Measurements from ENCODE around the gene LRRC27.

The LRRC27 gene

DNA sequence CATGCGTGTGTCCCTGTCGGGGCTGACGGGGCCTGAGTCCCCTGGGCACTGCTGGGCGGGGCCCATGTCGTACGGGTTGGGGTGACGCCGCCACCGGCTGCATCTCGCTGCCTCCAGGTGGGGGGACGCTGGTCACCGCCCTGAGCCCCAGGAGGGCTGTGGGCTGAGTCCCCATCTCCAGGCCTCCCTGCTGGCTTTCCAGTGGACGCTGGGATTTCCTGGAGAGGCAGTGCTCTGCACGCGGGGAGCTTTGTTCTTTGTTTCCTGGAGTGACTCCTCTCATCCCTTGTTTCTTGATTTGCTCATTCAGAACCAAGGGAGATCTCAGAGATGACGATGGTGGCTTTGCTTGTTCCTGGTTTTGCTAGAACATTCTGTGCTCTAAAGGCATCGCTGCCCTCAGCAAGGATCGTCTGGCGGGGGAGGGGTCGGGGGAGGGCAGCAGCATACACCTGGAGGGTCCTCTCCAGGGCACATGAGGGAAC, 86.0 kb downstream of the LRRC27 start:
- no peak for DNase-seq

DNA sequence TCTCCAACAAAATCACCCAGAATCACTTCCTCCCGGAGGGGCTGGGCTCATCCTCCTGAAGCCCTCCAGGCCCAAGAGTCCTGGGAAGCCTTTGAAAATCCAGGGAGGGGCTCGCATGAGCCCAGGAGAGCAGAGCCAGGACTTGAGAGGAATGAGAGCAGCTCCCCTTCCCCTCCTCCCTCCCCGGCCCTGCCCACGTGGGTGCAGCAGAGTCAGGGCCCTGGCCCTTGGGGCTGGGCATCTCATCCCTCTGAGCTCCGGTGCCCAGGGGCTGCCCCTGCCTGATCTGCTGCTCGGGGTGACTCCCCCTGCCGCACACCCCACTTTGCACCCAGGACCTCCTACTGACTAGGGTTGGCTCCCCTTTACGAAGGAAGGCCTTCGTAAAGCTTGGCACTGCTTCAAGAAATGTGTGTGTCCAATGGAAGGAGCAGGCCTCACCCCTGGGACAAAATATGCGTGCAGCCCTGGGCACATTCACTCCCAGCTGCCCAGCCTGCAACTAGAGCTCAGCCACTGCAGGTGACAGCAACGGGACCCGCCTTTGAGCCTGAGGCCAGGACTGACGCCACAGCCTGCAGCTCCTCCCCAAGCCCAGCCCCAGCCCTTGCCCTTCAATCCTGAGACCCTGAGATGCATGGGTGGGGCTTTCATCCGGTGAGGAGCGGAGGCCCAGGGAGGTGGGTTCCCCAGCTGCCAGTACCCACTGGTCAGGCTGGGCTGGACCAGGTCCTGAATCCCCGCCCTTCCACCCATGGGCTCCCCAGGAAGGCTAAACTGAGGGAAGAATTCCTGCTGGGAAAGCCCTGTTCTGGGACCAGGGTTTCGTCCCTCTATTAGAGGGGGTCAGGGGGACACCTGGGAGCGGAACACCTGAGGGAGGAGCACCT, 86.8 kb downstream of the LRRC27 start:
- no peak for DNase-seq

DNA sequence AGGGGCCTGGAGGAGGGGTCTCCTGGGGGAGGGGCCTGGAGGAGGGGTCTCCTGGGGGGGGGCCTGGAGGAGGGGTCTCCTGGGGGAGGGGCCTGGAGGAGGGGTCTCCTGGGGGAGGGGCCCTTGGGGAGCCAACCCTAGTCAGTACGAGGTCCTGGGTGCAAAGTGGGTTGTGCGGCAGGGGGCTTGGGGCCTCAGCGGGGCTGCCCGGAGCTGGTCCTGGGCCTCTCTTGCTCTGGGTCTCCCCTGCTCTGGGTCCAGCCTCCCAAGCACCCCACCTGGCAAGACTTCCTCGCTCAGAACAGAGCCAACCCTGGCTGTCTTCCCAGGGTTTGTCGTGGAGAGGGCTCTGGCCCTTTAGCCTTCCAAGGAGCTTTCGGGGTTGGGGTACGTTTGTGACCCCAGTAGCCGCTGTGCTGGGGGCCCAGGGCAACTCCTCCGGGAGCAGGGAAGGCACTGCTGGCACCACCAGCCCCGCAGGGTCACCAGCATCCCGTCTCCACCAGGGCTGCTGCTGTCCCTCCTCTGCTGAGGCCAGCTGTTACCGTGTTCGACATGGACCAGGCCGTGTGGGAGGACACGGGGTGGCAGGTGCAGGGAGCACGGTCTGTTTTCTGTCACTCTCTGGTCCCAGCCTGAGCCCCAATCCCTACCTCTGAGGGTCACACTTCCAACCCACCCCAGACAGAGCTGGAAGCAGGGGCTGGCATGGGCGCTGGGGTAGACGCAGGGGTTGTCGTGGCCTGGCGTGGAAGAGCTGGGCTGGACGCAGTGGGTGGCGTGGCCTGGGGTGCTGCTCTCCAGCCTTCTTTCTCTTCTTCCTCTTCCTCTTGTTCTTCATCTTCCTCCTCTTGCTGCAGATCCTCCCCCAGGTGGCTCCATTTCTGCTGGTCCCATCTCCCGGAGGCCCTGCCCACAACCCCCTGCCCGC, 87.8 kb downstream of the LRRC27 start:
- no peak for DNase-seq

- no peak for DNase-seq
These were observed 88.5 kb downstream of the LRRC27 start for GRCh38 chr10:132420469-132420980.

GRCh38 chr10:132420981-132421846, 89.2 kb downstream of the LRRC27 start:
- no peak for DNase-seq

GRCh38 chr10:132421847-132422751, 90.1 kb downstream of the LRRC27 start:
- DNase-seq, result peak; percentile 67

GRCh38 chr10:132422903-132423825, 91.2 kb downstream of the LRRC27 start:
- peak; percentile 74 for DNase-seq

GRCh38 chr10:132423966-132424861, 92.2 kb downstream of the LRRC27 start:
- DNase-seq, result peak; percentile 7

DNA sequence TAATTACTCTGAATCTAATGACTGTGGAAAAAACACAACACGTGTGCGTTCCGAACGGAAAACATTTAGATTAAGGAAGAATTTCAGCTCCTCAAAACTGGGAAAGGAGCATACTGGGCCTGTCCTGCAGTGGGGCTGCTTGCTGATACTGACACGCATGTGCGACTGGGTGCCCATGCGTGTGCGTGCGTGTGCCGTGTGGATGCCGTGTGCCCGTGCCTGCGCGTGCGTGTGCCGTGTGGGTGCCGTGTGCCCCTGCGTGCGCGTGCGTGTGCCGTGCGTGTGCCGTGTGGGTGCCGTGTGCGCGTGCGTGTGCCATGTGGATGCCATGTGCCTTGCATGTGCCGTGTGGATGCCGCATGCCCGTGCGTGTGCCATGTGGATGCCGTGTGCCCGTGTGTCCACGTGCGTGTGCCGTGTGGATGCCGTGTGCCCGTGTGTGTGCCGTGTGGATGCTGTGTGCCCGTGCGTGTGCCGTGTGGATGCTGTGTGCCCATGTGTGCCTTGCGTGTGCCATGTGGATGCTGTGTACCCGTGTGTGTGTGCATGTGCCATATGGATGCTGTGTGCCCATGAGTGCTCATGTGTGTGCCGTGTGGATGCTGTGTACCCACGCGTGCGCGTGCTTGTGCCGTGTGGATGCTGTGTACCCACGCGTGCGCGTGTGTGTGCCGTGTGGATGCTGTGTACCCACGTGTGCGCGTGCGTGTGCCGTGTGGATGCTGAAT, 93.2 kb downstream of the LRRC27 start:
- DNase-seq, result no peak

DNA sequence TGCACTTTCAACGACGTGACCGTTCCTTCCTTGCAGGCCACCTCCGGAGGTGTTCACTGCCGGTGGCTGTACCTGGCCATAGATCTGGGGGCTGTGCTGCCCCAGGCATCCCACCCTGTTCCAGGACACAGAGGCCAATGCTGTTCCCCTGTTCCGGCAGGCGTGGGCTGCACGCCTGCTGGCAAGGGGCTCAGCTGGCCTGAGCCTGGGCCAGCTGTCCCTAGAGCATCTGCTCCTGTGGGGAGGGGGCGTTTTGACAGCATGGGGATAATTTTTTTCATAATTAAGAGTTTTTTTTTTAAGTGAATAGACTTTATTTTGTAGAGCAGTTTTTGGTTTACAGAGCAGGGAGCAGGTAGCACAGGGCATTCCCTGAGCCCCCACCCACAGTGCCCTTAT, 93.8 kb downstream of the LRRC27 start:
- DNase-seq, result no peak

- DNase-seq, result no peak
These were observed 95.2 kb downstream of the LRRC27 start for GRCh38 chr10:132427006-132427771.

DNA sequence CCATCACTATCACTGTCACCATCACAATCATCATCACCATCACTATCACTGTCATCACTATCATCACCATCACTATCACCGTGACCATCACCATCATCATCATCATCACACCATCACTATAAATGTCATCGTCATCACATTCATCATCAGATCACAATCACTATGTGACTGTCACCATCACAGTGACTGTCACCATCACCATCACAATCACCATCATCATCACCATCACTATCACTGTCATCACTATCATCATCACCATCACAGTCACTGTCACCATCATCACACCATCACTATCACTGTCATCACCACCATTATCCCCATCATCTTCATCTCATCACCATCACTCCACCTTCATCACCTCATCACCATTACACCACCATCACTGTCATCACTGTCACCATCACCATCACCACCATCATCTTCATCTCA, 96.0 kb downstream of the LRRC27 start:
- DNase-seq, result no peak

DNA sequence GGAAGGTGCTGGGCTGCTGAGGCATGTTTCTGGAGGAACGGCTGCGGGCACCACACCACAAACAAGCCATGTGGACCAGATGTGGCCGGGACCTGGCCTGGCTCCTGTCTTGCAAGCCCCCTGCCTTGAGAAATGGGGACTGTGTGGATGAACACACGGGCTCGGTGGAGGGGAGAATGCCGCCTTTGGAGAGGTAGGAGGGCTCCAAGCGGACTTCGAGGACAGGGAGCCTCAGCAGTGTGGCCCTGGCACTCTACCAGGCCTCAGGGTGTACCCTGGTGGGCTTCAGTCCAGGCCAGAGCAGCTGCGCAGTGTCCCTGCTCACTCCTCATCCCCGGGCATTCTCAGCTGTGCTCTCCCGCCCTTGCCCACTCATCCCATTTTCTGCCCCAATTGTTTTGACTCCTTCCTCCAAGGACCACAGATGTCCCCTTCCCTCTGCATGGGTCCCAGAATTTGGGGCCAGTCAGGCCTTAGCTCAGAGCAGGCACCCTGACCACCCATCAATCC, 96.5 kb downstream of the LRRC27 start:
- no peak for DNase-seq
